Gastroesophageal sphincter (tissue), 3 donors: ENCODE results near the gene PRXL2A.

Experiments used
- CTCF ChIP-seq, 4 experiments: fragments of 200-600 bp in 2 of 4; fragments of 450-650 bp in 2 of 4; sonication (generic) in 1 of 4; IDR thresholded peaks; one replicate each; pipeline ENCODE4 v1.5.1; 2017 to 2019; ENCODE audit warnings: antibody characterized with exemption in 4 of 4, mild to moderate bottlenecking in 2 of 4, moderate library complexity in 2 of 4
- EP300 ChIP-seq: sonication (generic); formaldehyde crosslinking; IDR thresholded peaks from one replicate; pipeline ENCODE4 v1.6.1; 2017; ENCODE audit warnings: antibody characterized with exemption, mild to moderate bottlenecking
- POLR2A ChIP-seq, 2 donors: fragments of 450-650 bp; IDR thresholded peaks; one replicate each; pipeline ENCODE4 v1.6.1; 2017; ENCODE audit warnings: antibody characterized with exemption in 2 of 2, mild to moderate bottlenecking in 2 of 2, moderate library complexity in 1 of 2
- POLR2AphosphoS5 ChIP-seq: sonication (generic); formaldehyde crosslinking; IDR thresholded peaks from one replicate; pipeline ENCODE4 v1.6.1; 2017; ENCODE audit warnings: antibody characterized with exemption

GRCh38 chr10:80485076-80485945 lies 77.0 kb downstream of the PRXL2A start:
- no peak for TF ChIP-seq CTCF (IDR thresholded peaks at IDR 0.05)
- TF ChIP-seq POLR2A (IDR thresholded peaks at IDR 0.05): no peak
- no peak for TF ChIP-seq EP300
- no peak for TF ChIP-seq POLR2AphosphoS5
